ENCODE data around the gene ZNF606. TPM values are rescaled to one million over a fixed set of nuclear protein-coding genes. Genes with fewer than 3 reads are reported as not detected.

Gene ZNF606
- total RNA-seq, 1 experiment from 2014 or later = 16.7 TPM

DNA sequence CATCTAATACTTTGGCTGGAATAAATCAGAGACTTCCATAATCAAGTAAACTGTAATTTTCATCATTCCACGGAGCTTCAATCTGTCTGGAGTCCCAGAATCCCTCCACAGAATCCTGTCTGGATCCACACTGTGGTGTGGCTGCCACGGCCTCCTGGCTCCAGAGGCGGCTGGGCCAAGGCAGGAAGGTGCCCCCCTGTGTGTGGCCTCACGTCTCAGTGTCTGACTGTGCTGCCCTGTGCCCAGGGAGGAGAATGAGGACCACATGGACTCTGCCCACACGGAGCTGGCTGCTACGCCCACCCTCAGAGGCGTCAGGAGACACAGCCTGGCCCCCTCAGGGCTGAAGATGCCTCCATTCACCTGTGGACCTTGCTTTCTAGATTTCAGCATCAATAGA is 44.2 kb upstream of the ZNF606 start:
- H3K9me3 ChIP-seq (ENCODE audit: low read depth, low read length, poor library complexity, severe bottlenecking) = peaks cover 15% of the 10 kb centered on the region

DNA sequence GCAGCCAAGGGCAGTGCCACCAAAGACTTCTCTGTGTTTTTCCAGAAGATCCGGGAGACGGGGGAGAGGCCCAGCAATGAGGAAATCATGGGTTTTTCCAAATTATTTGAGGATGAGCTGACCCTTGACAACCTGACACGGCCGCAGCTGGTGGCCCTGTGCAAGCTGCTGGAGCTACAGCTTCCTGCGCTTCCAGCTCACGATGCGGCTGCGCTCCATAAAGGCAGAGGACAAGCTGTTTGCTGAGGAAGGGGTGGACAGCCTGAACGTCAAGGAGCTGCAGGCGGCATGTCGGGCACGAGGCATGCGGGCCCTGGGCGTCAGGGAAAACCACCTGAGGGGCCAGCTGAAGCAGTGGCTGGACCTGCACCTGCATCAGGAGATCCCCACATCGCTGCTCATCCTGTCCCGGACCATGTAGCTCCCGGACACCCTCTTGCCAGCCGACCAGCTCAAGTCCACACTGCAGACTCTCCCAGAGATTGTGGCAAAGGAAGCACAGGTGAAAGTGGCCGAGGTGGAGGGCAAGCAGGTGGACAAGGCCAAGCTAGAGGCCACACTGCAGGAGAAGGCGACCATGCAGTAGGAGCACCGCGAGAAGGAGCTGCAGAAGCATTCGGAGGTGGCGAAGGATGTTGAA is 42.9 kb upstream of the ZNF606 start:
- Histone ChIP-seq H3K27me3 (replicated peaks; ENCODE audit: insufficient read depth, low read depth, low read length, poor library complexity) (no peaks in the 10 kb centered on the region), H3K4me1 (ENCODE audit: insufficient read depth, low read length, poor library complexity, severe bottlenecking) (no peaks in the 10 kb centered on the region), H3K27ac (ENCODE audit: low read depth, low read length, poor library complexity, severe bottlenecking) (no peak overlapping the region), H3K4me3 (ENCODE audit: low read depth, low read length, poor library complexity, severe bottlenecking) (no peak overlapping the region), H3K9me3 (ENCODE audit: low read depth, low read length, poor library complexity, severe bottlenecking) (peaks cover 11% of the 10 kb centered on the region), H3K36me3 (ENCODE audit: insufficient read depth, low read length, poor library complexity, severe bottlenecking) (no peaks in the 10 kb centered on the region)
- no peak for DNase-seq (ENCODE audit: low spot score)
- TF ChIP-seq, protein P1, sequence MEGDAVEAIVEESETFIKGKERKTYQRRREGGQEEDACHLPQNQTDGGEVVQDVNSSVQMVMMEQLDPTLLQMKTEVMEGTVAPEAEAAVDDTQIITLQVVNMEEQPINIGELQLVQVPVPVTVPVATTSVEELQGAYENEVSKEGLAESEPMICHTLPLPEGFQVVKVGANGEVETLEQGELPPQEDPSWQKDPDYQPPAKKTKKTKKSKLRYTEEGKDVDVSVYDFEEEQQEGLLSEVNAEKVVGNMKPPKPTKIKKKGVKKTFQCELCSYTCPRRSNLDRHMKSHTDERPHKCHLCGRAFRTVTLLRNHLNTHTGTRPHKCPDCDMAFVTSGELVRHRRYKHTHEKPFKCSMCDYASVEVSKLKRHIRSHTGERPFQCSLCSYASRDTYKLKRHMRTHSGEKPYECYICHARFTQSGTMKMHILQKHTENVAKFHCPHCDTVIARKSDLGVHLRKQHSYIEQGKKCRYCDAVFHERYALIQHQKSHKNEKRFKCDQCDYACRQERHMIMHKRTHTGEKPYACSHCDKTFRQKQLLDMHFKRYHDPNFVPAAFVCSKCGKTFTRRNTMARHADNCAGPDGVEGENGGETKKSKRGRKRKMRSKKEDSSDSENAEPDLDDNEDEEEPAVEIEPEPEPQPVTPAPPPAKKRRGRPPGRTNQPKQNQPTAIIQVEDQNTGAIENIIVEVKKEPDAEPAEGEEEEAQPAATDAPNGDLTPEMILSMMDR (conservative IDR thresholded peaks at IDR 0.05; ENCODE audit: low read depth, low read length) = no peak
- TF ChIP-seq EZH2 (IDR thresholded peaks at IDR 0.05; ENCODE audit: borderline replicate concordance, low read depth, low read length, poor library complexity, severe bottlenecking) = no peak
- no TSS peak for BruUV-seq (replicated peaks)
- intact Hi-C loops (cut with micrococcal nuclease; ENCODE audit: unreplicated experiment) = no loop called here
- POLR2A ChIA-PET (ENCODE audit: low non-redundant PET) = interaction anchor here (0.6 kb wide), 1 partner anchor 12 kb away, joined by 5 read pairs; no protein-coding TSS in a partner anchor
- CTCF ChIA-PET = no interaction called here

More for the DNA sequence above, 44.2 kb upstream of the ZNF606 start:
- no peak for TF ChIP-seq EZH2 (IDR thresholded peaks at IDR 0.05; ENCODE audit: borderline replicate concordance, low read depth, low read length, poor library complexity, severe bottlenecking)
- TF ChIP-seq, protein P1 (conservative IDR thresholded peaks at IDR 0.05; ENCODE audit: low read depth, low read length) = no peak
- Histone ChIP-seq H3K4me1 (ENCODE audit: insufficient read depth, low read length, poor library complexity, severe bottlenecking) (no peaks in the 10 kb centered on the region), H3K27me3 (replicated peaks; ENCODE audit: insufficient read depth, low read depth, low read length, poor library complexity) (no peaks in the 10 kb centered on the region), H3K4me3 (ENCODE audit: low read depth, low read length, poor library complexity, severe bottlenecking) (no peak overlapping the region), H3K36me3 (ENCODE audit: insufficient read depth, low read length, poor library complexity, severe bottlenecking) (no peaks in the 10 kb centered on the region), H3K27ac (ENCODE audit: low read depth, low read length, poor library complexity, severe bottlenecking) (no peak overlapping the region)
- CTCF ChIA-PET = no interaction called here
- POLR2A ChIA-PET (ENCODE audit: low non-redundant PET) = no interaction called here
- BruUV-seq (replicated peaks) = no TSS peak
- intact Hi-C loops (cut with micrococcal nuclease; ENCODE audit: unreplicated experiment) = no loop called here
- no peak for DNase-seq (ENCODE audit: low spot score)

DNA sequence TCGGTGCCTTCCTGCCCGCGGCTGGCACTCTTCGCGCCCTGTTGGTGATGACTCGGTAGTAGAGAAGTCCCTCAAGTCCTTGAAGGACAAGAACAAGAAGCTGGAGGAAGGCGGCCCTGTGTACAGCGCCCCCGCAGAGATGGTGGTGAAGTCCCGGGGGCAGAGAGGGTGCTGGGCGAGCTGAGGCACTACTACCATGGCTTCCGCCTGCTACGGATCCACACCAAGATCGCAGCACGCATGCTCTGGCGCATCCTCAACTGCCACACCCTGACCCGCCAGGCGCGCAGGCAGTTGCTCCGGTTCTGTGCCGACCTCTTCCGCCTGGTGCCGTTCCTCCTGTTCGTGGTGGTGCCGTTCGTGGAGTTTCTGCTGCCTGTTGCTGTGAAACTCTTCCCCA is 42.3 kb upstream of the ZNF606 start:
- H3K4me3 ChIP-seq (ENCODE audit: low read depth, low read length, poor library complexity, severe bottlenecking) = no peak overlapping the region
- H3K9me3 ChIP-seq (ENCODE audit: low read depth, low read length, poor library complexity, severe bottlenecking) = peaks cover 11% of the 10 kb centered on the region
- no peaks in the 10 kb centered on the region for H3K36me3 ChIP-seq (ENCODE audit: insufficient read depth, low read length, poor library complexity, severe bottlenecking)
- no peak overlapping the region for H3K27ac ChIP-seq (ENCODE audit: low read depth, low read length, poor library complexity, severe bottlenecking)
- DNase-seq (ENCODE audit: low spot score) = no peak
- no peaks in the 10 kb centered on the region for H3K4me1 ChIP-seq (ENCODE audit: insufficient read depth, low read length, poor library complexity, severe bottlenecking)
- no TSS peak for BruUV-seq (replicated peaks)
- ChIA-PET POLR2A (ENCODE audit: low non-redundant PET) (no interaction called here), CTCF (no interaction called here)
- intact Hi-C loops (cut with micrococcal nuclease; ENCODE audit: unreplicated experiment) = no loop called here
- H3K27me3 ChIP-seq (replicated peaks; ENCODE audit: insufficient read depth, low read depth, low read length, poor library complexity) = no peaks in the 10 kb centered on the region
- no peak for TF ChIP-seq EZH2 (IDR thresholded peaks at IDR 0.05; ENCODE audit: borderline replicate concordance, low read depth, low read length, poor library complexity, severe bottlenecking)
- TF ChIP-seq, protein P1 (conservative IDR thresholded peaks at IDR 0.05; ENCODE audit: low read depth, low read length) = no peak
